Kidney epithelial cell (primary cell): ENCODE data around the gene AKIRIN1. TPM values are rescaled to one million over a fixed set of nuclear protein-coding genes. Genes with fewer than 3 reads are reported as not detected.
"Not testable (repeated sequence)": the region's sequence is repeated elsewhere in the genome, so short reads cannot be mapped to it uniquely, and the experiment has no call there.

Experiments used
- DNase-seq: peaks from one replicate; pipeline ENCODE4 v3.0.0-alpha.2; 2010; ENCODE audit warnings: low read depth
- H3K27me3 ChIP-seq: 2 replicates; pipeline ENCODE4 v1.6.0; 2011; ENCODE audit warnings: low read length; ENCODE audit not compliant: control insufficient read depth, insufficient read depth
- H3K36me3 ChIP-seq: 2 replicates; pipeline ENCODE4 v1.5.1; 2011; ENCODE audit warnings: low read length; ENCODE audit not compliant: control insufficient read depth, insufficient read depth
- H3K4me3 ChIP-seq: 2 replicates; pipeline ENCODE4 v1.5.1; 2011; ENCODE audit warnings: low read depth, mild to moderate bottlenecking, control low read depth, low read length
- total RNA-seq: library from RNA; depleted of rRNA; stranded (reverse); fragments of >200 nt; gene quantifications from 2 replicates; pipeline ENCODE4 v1.2.3, GENCODE V29; 2015
- TF ChIP-seq, protein P1 (sequence below): IDR thresholded peaks from 2 replicates; pipeline ENCODE4 v1.5.1; 2011; ENCODE audit warnings: mild to moderate bottlenecking, moderate library complexity, low read length, control low read depth, inconsistent platforms; ENCODE audit not compliant: insufficient read depth, poor library complexity, severe bottlenecking

AKIRIN1 gene
- total RNA-seq, 1 donor from 2014 or later, result 62.2 TPM

- peak; percentile 79 for DNase-seq
- no peak overlapping the region for H3K4me3 ChIP-seq
- H3K36me3 ChIP-seq, result peaks cover 1% of the 10 kb centered on the region
- TF ChIP-seq, protein P1, sequence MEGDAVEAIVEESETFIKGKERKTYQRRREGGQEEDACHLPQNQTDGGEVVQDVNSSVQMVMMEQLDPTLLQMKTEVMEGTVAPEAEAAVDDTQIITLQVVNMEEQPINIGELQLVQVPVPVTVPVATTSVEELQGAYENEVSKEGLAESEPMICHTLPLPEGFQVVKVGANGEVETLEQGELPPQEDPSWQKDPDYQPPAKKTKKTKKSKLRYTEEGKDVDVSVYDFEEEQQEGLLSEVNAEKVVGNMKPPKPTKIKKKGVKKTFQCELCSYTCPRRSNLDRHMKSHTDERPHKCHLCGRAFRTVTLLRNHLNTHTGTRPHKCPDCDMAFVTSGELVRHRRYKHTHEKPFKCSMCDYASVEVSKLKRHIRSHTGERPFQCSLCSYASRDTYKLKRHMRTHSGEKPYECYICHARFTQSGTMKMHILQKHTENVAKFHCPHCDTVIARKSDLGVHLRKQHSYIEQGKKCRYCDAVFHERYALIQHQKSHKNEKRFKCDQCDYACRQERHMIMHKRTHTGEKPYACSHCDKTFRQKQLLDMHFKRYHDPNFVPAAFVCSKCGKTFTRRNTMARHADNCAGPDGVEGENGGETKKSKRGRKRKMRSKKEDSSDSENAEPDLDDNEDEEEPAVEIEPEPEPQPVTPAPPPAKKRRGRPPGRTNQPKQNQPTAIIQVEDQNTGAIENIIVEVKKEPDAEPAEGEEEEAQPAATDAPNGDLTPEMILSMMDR, result no peak
- no peaks in the 10 kb centered on the region for H3K27me3 ChIP-seq
Measured at GRCh38 chr1:39047374-39048229, 56.5 kb downstream of the AKIRIN1 start.

DNA sequence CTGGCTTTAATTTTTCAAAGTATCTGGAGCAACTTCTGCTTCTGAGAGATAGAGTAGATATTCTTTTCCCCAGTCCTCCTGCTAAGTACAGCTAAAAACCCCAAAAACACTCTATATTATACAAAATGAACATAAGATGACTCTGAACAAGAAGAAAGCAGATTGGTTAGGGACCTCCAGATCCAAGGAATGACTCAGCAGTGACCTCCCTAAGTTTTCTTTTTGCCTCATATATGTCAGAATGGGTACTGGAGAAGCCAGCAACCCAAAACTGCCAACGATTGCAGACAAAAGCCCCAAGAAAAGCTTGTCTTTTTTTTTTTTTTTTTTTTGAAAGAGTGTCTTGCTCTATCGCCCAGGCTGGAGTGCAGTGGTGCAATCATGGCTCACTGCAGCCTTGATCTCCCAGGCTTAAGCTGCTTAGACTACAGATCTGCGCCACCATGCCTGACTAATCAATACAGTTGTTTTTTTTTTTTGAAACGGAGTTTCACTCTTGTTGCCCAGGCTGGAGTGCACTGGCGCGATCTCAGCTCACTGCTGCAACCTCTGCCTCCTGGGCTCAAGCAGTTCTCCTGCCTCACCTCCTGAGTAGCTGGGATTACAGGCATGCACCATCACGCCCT lies 57.8 kb downstream of the AKIRIN1 start:
- no peak for DNase-seq
- TF ChIP-seq, protein P1, result no peak
- H3K4me3 ChIP-seq, result no peak overlapping the region
- peaks cover 1% of the 10 kb centered on the region for H3K36me3 ChIP-seq
- no peaks in the 10 kb centered on the region for H3K27me3 ChIP-seq

GRCh38 chr1:39050001-39050400 lies 58.9 kb downstream of the AKIRIN1 start:
- no peaks in the 10 kb centered on the region for H3K36me3 ChIP-seq
- H3K4me3 ChIP-seq, result no peak overlapping the region
- TF ChIP-seq, protein P1, result no peak
- no peaks in the 10 kb centered on the region for H3K27me3 ChIP-seq
- no peak for DNase-seq

DNA sequence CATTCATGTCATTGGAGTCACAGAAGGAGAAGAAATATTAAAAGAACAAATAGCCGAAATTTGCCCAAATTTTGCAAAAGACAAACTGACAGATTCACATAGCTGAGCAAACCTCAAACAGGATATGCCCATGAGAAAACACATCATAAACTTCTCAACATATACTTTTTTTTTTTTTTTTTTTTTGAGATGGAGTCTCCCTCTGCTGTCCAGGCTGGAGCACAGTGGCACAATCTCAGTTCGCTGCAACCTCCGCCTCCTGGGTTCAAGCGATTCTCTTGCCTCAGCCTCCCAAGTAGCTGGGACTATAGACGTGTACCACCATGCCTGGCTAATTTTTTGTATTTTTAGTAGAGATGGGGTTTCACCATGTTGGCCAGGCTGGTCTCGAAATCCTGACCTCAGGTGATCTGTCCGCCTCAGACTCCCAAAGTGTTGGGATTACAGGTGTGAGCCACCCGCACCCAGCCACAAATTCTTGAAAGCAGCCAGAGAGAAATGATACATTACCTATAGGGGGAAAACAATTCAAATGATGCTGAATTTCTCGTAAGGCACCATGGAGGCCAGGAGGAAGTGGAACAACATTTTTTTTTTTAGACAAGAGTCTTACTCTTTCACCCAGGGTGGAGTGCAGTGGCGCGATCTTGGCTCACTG lies 60.2 kb downstream of the AKIRIN1 start:
- not testable (repeated sequence) for DNase-seq, H3K4me3 ChIP-seq, H3K36me3 ChIP-seq, H3K27me3 ChIP-seq

DNA sequence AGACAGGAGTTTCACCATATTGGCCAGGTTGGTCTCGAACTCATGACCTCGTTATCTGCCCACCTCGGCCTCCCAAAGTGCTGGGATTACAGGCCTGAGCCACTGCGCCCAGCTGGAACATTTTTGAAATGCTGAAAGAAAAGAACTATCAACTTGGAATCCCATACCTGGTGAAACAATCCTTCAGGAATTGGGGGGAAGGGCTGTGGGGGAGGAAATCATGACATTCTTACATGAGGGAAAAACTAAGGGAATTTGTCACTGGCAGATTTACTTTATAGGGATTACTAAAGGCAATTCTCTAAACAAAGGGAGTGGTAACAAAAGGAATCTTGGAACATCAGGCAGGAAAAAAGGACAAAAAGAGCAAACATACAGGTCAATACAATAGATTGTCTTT lies 60.9 kb downstream of the AKIRIN1 start:
- no peaks in the 10 kb centered on the region for H3K36me3 ChIP-seq
- H3K27me3 ChIP-seq, result no peaks in the 10 kb centered on the region
- DNase-seq, result no peak
- H3K4me3 ChIP-seq, result no peak overlapping the region
- TF ChIP-seq, protein P1, result no peak

GRCh38 chr1:39055213-39055710 lies 64.2 kb downstream of the AKIRIN1 start:
- not testable (repeated sequence) for H3K36me3 ChIP-seq, H3K27me3 ChIP-seq, H3K4me3 ChIP-seq, DNase-seq

Other genes starting within 250 kb of the AKIRIN1 start
- 40.3 and 44.2 TPM in 2 replicates for gene RRAGC, start 131.5 kb upstream of the AKIRIN1 start, total RNA-seq
- gene MYCBP, start 117.9 kb upstream of the AKIRIN1 start, total RNA-seq, result 11.5 and 12.0 TPM in 2 replicates
- gene GJA9, start 109.7 kb upstream of the AKIRIN1 start, total RNA-seq, result not detected in 2 replicates
- not detected in 2 replicates for gene RHBDL2, start 49.4 kb upstream of the AKIRIN1 start, total RNA-seq
- gene NDUFS5, start 35.1 kb downstream of the AKIRIN1 start, total RNA-seq, result 318 and 403 TPM in 2 replicates
- gene MACF1, start 213.4 kb downstream of the AKIRIN1 start, total RNA-seq, result 276 and 279 TPM in 2 replicates